OCI-LY1 (cell line): Measurements from ENCODE around the gene RFX5.

Source experiments
- H2AFZ ChIP-seq: fragments of 200-600 bp; sonication (generic), shearing (Covaris generic); 2 replicates; pipeline ENCODE4 v1.6.0; 2014; ENCODE audit warnings: antibody characterized with exemption, mild to moderate bottlenecking, low read length
- H3F3A ChIP-seq: fragments of 200-600 bp; sonication (generic), shearing (Covaris generic); 2 replicates; pipeline ENCODE4 v1.6.0; 2014; ENCODE audit warnings: mild to moderate bottlenecking, antibody characterized with exemption, low read length, moderate library complexity; ENCODE audit not compliant: insufficient read depth
- H3K27ac ChIP-seq: fragments of 200-600 bp; sonication (generic); 2 replicates; pipeline ENCODE4 v1.5.1; 2014; ENCODE audit warnings: low read length, mixed run types, mild to moderate bottlenecking, low read depth; ENCODE audit not compliant: poor library complexity, severe bottlenecking
- H3K27me3 ChIP-seq: fragments of 200-600 bp; sonication (generic); 2 replicates; pipeline ENCODE4 v1.6.0; 2014; ENCODE audit warnings: antibody characterized with exemption, mild to moderate bottlenecking, low read length, moderate library complexity; ENCODE audit not compliant: insufficient read depth
- H3K36me3 ChIP-seq: fragments of 200-600 bp; sonication (generic); 2 replicates; pipeline ENCODE4 v1.6.1; 2014; ENCODE audit warnings: mild to moderate bottlenecking, antibody characterized with exemption, low read length, moderate library complexity, mixed read lengths; ENCODE audit not compliant: insufficient read depth
- H3K4me1 ChIP-seq: fragments of 200-600 bp; sonication (generic); 2 replicates; pipeline ENCODE4 v1.5.1; 2014; ENCODE audit warnings: mild to moderate bottlenecking, low read length, moderate library complexity; ENCODE audit not compliant: insufficient read depth, severe bottlenecking
- H3K4me2 ChIP-seq: fragments of 200-600 bp; sonication (generic), shearing (Covaris generic); 2 replicates; pipeline ENCODE4 v1.6.1; 2014; ENCODE audit warnings: low read length
- H3K4me3 ChIP-seq: fragments of 200-600 bp; sonication (generic); 2 replicates; pipeline ENCODE4 v1.5.1; 2014; ENCODE audit warnings: low read length, low read depth, mild to moderate bottlenecking, mixed read lengths; ENCODE audit not compliant: poor library complexity, severe bottlenecking
- H3K79me2 ChIP-seq: fragments of 200-600 bp; shearing (Covaris generic); 2 replicates; pipeline ENCODE4 v1.6.1; 2016; ENCODE audit warnings: mixed run types, low read length, mixed read lengths; ENCODE audit not compliant: insufficient read depth
- H3K9ac ChIP-seq: fragments of 200-600 bp; sonication (generic), shearing (Covaris generic); 2 replicates; pipeline ENCODE4 v1.6.1; 2014; ENCODE audit warnings: mild to moderate bottlenecking, low read length, mixed read lengths
- H3K9me2 ChIP-seq: fragments of 200-600 bp; sonication (generic), shearing (Covaris generic); 2 replicates; pipeline ENCODE4 v1.6.1; 2014; ENCODE audit warnings: low read depth, mild to moderate bottlenecking, low read length, mixed read lengths
- H3K9me3 ChIP-seq: fragments of 200-600 bp; shearing (Covaris generic); 2 replicates; pipeline ENCODE4 v1.6.1; 2014; ENCODE audit warnings: low read length, mixed read lengths
- H4K20me1 ChIP-seq: fragments of 200-600 bp; sonication (generic), shearing (Covaris generic); 2 replicates; pipeline ENCODE4 v1.6.0; 2016; ENCODE audit warnings: mild to moderate bottlenecking, low read length; ENCODE audit not compliant: insufficient read depth
- CTCF ChIP-seq: fragments of 200-600 bp; sonication (generic), shearing (Covaris generic); IDR thresholded peaks from 2 replicates; pipeline ENCODE4 v1.5.1; 2017; ENCODE audit warnings: mild to moderate bottlenecking, antibody characterized with exemption, low read length, moderate library complexity, mixed read lengths
- EZH2 ChIP-seq: fragments of 200-600 bp; sonication (generic), shearing (Covaris generic); IDR thresholded peaks from 2 replicates; pipeline ENCODE4 v1.8.0; 2017; ENCODE audit warnings: borderline replicate concordance, mixed run types, mild to moderate bottlenecking, antibody characterized with exemption, low read length, moderate library complexity, mixed read lengths

RFX5 gene

GRCh38 chr1:151377150-151377884 lies 30.3 kb upstream of the RFX5 start:
- Histone ChIP-seq H2AFZ (no peak overlapping the region), H3K27ac (no peak overlapping the region), H3K9me3 (no peaks in the 10 kb centered on the region), H3K9ac (no peak overlapping the region), H3K4me3 (no peak overlapping the region), H4K20me1 (no peaks in the 10 kb centered on the region), H3K4me2 (no peak overlapping the region), H3F3A (no peaks in the 10 kb centered on the region), H3K36me3 (no peaks in the 10 kb centered on the region), H3K4me1 (no peaks in the 10 kb centered on the region), H3K79me2 (no peaks in the 10 kb centered on the region), H3K9me2 (no peaks in the 10 kb centered on the region), H3K27me3 (no peaks in the 10 kb centered on the region)
- TF ChIP-seq CTCF (no peak), EZH2 (no peak)

- H3K4me1 ChIP-seq, result no peaks in the 10 kb centered on the region
- no peaks in the 10 kb centered on the region for H4K20me1 ChIP-seq
- no peaks in the 10 kb centered on the region for H3K27me3 ChIP-seq
- no peaks in the 10 kb centered on the region for H3K36me3 ChIP-seq
- no peaks in the 10 kb centered on the region for H3F3A ChIP-seq
- H3K4me3 ChIP-seq, result no peak overlapping the region
- H3K9ac ChIP-seq, result no peak overlapping the region
- H2AFZ ChIP-seq, result no peak overlapping the region
- H3K9me2 ChIP-seq, result no peaks in the 10 kb centered on the region
- H3K4me2 ChIP-seq, result no peak overlapping the region
- no peaks in the 10 kb centered on the region for H3K9me3 ChIP-seq
- H3K27ac ChIP-seq, result no peak overlapping the region
- no peaks in the 10 kb centered on the region for H3K79me2 ChIP-seq
- no peak for TF ChIP-seq CTCF
- TF ChIP-seq EZH2, result no peak
These were observed 26.1 kb upstream of the RFX5 start for GRCh38 chr1:151373196-151373595.

- Histone ChIP-seq H3K4me2 (no peak within 1 kb of the TSS), H3K4me3 (no peak within 1 kb of the TSS)
These were observed 25.2 kb upstream of the RFX5 start, which contains the start of gene SELENBP1 for GRCh38 chr1:151372058-151372934. SELENBP1 (minus strand) TSS chr1:151372705; CDS start chr1:151372641, 64 bp downstream.

More at GRCh38 chr1:151372058-151372934, 25.2 kb upstream of the RFX5 start, which contains the start of gene SELENBP1:
- no peak within 1 kb of the TSS for H2AFZ ChIP-seq
- no peaks in the 10 kb centered on the region for H4K20me1 ChIP-seq
- no peak within 1 kb of the TSS for H3K9ac ChIP-seq
- no peaks in the 10 kb centered on the region for H3K79me2 ChIP-seq
- no peaks in the 10 kb centered on the region for H3K9me2 ChIP-seq
- no peaks in the 10 kb centered on the region for H3K4me1 ChIP-seq
- H3K27ac ChIP-seq, result no peak within 1 kb of the TSS
- H3F3A ChIP-seq, result no peaks in the 10 kb centered on the region
- no peaks in the 10 kb centered on the region for H3K9me3 ChIP-seq
- TF ChIP-seq CTCF, result no peak
- TF ChIP-seq EZH2, result no peak
- no peaks in the 10 kb centered on the region for H3K36me3 ChIP-seq
- H3K27me3 ChIP-seq, result no peaks in the 10 kb centered on the region
